Osteocyte (in vitro differentiated cells): Measurements from ENCODE around the gene ACBD4. TPM values are rescaled to one million over a fixed set of nuclear protein-coding genes. Genes with fewer than 3 reads are reported as not detected.

Experiments
- DNase-seq: peaks from one replicate; pipeline ENCODE4 v3.0.0; 2021; ENCODE audit warnings: mixed read lengths; ENCODE audit not compliant: unreplicated experiment; ENCODE audit errors: extremely low spot score
- H3K27ac Mint-ChIP-seq: one replicate; pipeline ENCODE4 v1.8.0; 2021; ENCODE audit warnings: mild to moderate bottlenecking, mixed read lengths; ENCODE audit not compliant: unreplicated experiment
- H3K27me3 Mint-ChIP-seq: one replicate; pipeline ENCODE4 v1.8.0; 2021; ENCODE audit warnings: mixed read lengths; ENCODE audit not compliant: unreplicated experiment
- H3K36me3 Mint-ChIP-seq: one replicate; pipeline ENCODE4 v1.8.0; 2021; ENCODE audit warnings: mixed read lengths; ENCODE audit not compliant: unreplicated experiment
- H3K4me1 Mint-ChIP-seq: one replicate; pipeline ENCODE4 v1.8.0; 2021; ENCODE audit warnings: mixed read lengths; ENCODE audit not compliant: unreplicated experiment
- H3K4me3 Mint-ChIP-seq: one replicate; pipeline ENCODE4 v1.8.0; 2021; ENCODE audit warnings: mild to moderate bottlenecking, moderate library complexity, mixed read lengths; ENCODE audit not compliant: unreplicated experiment
- H3K9me3 Mint-ChIP-seq: one replicate; pipeline ENCODE4 v1.8.0; 2021; ENCODE audit warnings: mixed read lengths; ENCODE audit not compliant: unreplicated experiment
- CTCF ChIP-seq: fragments of 200-600 bp; sonication (generic); IDR thresholded peaks from 2 replicates; pipeline ENCODE4 v1.5.0; 2021; ENCODE audit warnings: antibody characterized with exemption, mild to moderate bottlenecking, moderate library complexity
- total RNA-seq: library from RNA; stranded (reverse); gene quantifications from 2 replicates; pipeline ENCODE4 v1.2.1, GENCODE V29; 2021

The ACBD4 gene
- total RNA-seq, 1 donor from 2014 or later = 8.1 TPM

- Mint-ChIP-seq H3K9me3 (no peaks in the 10 kb centered on the region), H3K27ac (peak overlapping the region; percentile 41), H3K36me3 (peaks cover 20% of the 10 kb centered on the region), H3K4me1 (peaks cover 34% of the 10 kb centered on the region), H3K4me3 (no peak overlapping the region), H3K27me3 (no peaks in the 10 kb centered on the region)
- no peak for DNase-seq
- TF ChIP-seq CTCF = no peak
Measured at GRCh38 chr17:45117334-45117733, 18.2 kb upstream of the ACBD4 start.

- Mint-ChIP-seq H3K9me3 (no peaks in the 10 kb centered on the region), H3K36me3 (peaks cover 20% of the 10 kb centered on the region), H3K27me3 (no peaks in the 10 kb centered on the region), H3K4me1 (peaks cover 41% of the 10 kb centered on the region), H3K27ac (no peak overlapping the region), H3K4me3 (no peak overlapping the region)
- no peak for TF ChIP-seq CTCF
- DNase-seq = no peak
Measured at GRCh38 chr17:45117848-45118646, 17.4 kb upstream of the ACBD4 start.

- H3K36me3 Mint-ChIP-seq = peaks cover 20% of the 10 kb centered on the region
- TF ChIP-seq CTCF = no peak
- H3K9me3 Mint-ChIP-seq = no peaks in the 10 kb centered on the region
- no peak overlapping the region for H3K27ac Mint-ChIP-seq
- no peak for DNase-seq
- peaks cover 45% of the 10 kb centered on the region for H3K4me1 Mint-ChIP-seq
- H3K27me3 Mint-ChIP-seq = no peaks in the 10 kb centered on the region
- H3K4me3 Mint-ChIP-seq = no peak overlapping the region
Measured at GRCh38 chr17:45118691-45119090, 16.8 kb upstream of the ACBD4 start.

GRCh38 chr17:45119964-45120363 lies 15.5 kb upstream of the ACBD4 start:
- no peak for TF ChIP-seq CTCF
- peaks cover 51% of the 10 kb centered on the region for H3K4me1 Mint-ChIP-seq
- no peak overlapping the region for H3K4me3 Mint-ChIP-seq
- no peaks in the 10 kb centered on the region for H3K9me3 Mint-ChIP-seq
- H3K36me3 Mint-ChIP-seq = peaks cover 16% of the 10 kb centered on the region
- H3K27ac Mint-ChIP-seq = no peak overlapping the region
- no peak for DNase-seq
- no peaks in the 10 kb centered on the region for H3K27me3 Mint-ChIP-seq

- H3K27ac Mint-ChIP-seq = no peak overlapping the region
- no peak for DNase-seq
- H3K9me3 Mint-ChIP-seq = no peaks in the 10 kb centered on the region
- TF ChIP-seq CTCF = no peak
- no peak overlapping the region for H3K4me3 Mint-ChIP-seq
- H3K4me1 Mint-ChIP-seq = peaks cover 52% of the 10 kb centered on the region
- peaks cover 16% of the 10 kb centered on the region for H3K36me3 Mint-ChIP-seq
- H3K27me3 Mint-ChIP-seq = no peaks in the 10 kb centered on the region
Measured at GRCh38 chr17:45120558-45120957, 14.9 kb upstream of the ACBD4 start.
